H1 (cell line): ENCODE results near the gene PRKCH. TPM values are rescaled to one million over a fixed set of nuclear protein-coding genes. Genes with fewer than 3 reads are reported as not detected.

Experiments used
- SIN3A ChIP-seq, 2 experiments: IDR thresholded peaks in 1 of 2; conservative IDR thresholded peaks in 1 of 2; 2 replicates each; pipeline ENCODE4 v1.6.1; 2011 to 2012; ENCODE audit warnings: low read length in 2 of 2, improper control_type of control experiment in 1 of 2, low read depth in 1 of 2, mild to moderate bottlenecking in 1 of 2
- polyA plus RNA-seq, 7 experiments: library from polyadenylated mRNA; depleted of rRNA in 3 of 7; stranded (reverse) in 5 of 7; unstranded in 2 of 7; fragments of >200 nt in 5 of 7; fragments of 200-250 nt in 2 of 7; gene quantifications; 1 replicate in 5 of 7; 2 replicates in 1 of 7; 4 replicates in 1 of 7; pipeline versions ENCODE4 v1.2.1 to v1.2.3, GENCODE V29; 2011 to 2013; ENCODE audit warnings: missing spikeins in 2 of 7, mixed read lengths in 2 of 7
- total RNA-seq: library from RNA; stranded (reverse); fragmentation: NEBNext Ultra II Directional; extraction: Animal tissue kit (Norgen Biotek cat#: 25700); gene quantifications from 2 replicates; pipeline ENCODE4 v1.2.1, GENCODE V29; 2021

PRKCH gene
- total and polyA plus RNA-seq, 2 of the 8 experiments (the other 6 are each of a cell fraction or from before 2014, with no cell fraction given): 6.4 to 7.0 TPM

- TF ChIP-seq SIN3A (conservative IDR thresholded peaks at IDR 0.05 in 1 of 2, IDR thresholded peaks at IDR 0.05 in 1 of 2; ENCODE audit: low read depth in 1 of 2, low read length in 2 of 2): no peak
Observed at GRCh38 chr14:61498811-61499210, 177.4 kb downstream of the PRKCH start (continued).
